SK-N-SH treated with all-trans-retinoic acid at 6 μM for 48 hours (cell line): ENCODE data around the gene KLHL29.

Experiments
- ARNTL ChIP-seq: fragments of 450-650 bp; formaldehyde crosslinking; IDR thresholded peaks from 2 replicates; pipeline ENCODE4 v1.5.0; 2020; ENCODE audit warnings: low read depth, mild to moderate bottlenecking, moderate library complexity, borderline replicate concordance
- ISL1 ChIP-seq: fragments of 250-450 bp; sonication (Bioruptor Pico); IDR thresholded peaks from 2 replicates; pipeline ENCODE4 v2.1.2; 2022; ENCODE audit warnings: mild to moderate bottlenecking, moderate library complexity
- OSR1 ChIP-seq: fragments of 250-450 bp; sonication (Bioruptor Pico); IDR thresholded peaks from 2 replicates; pipeline ENCODE4 v1.8.0; 2022; ENCODE audit warnings: moderate library complexity, mild to moderate bottlenecking, inconsistent platforms
- POU6F1 ChIP-seq: fragments of 250-450 bp; sonication (Bioruptor Pico); IDR thresholded peaks from 2 replicates; pipeline ENCODE4 v1.8.0; 2021; ENCODE audit warnings: low read depth, mild to moderate bottlenecking, moderate library complexity, borderline replicate concordance
- RARB ChIP-seq: fragments of 250-450 bp; sonication (Bioruptor Pico); IDR thresholded peaks from 2 replicates; pipeline ENCODE4 v1.8.0; 2021; ENCODE audit warnings: mild to moderate bottlenecking, moderate library complexity
- TOX ChIP-seq: fragments of 250-450 bp; sonication (Bioruptor Pico); IDR thresholded peaks from 2 replicates; pipeline ENCODE4 v1.8.0; 2021; ENCODE audit warnings: mild to moderate bottlenecking, moderate library complexity, borderline replicate concordance
- ZFP3 ChIP-seq: fragments of 250-450 bp; sonication (Bioruptor Pico); IDR thresholded peaks from 2 replicates; pipeline ENCODE4 v1.5.0; 2020; ENCODE audit warnings: mild to moderate bottlenecking, moderate library complexity
- ZFP30 ChIP-seq: fragments of 450-650 bp; formaldehyde crosslinking; IDR thresholded peaks from 2 replicates; pipeline ENCODE4 v1.5.0; 2022; ENCODE audit warnings: mild to moderate bottlenecking, moderate library complexity
- ZNF565 ChIP-seq: fragments of 450-650 bp; formaldehyde crosslinking; conservative IDR thresholded peaks from 2 replicates; pipeline ENCODE4 v1.5.0; 2020; ENCODE audit warnings: low read depth, mild to moderate bottlenecking, moderate library complexity

- no peak for TF ChIP-seq OSR1 (CRISPR knock-in tag)
- no peak for TF ChIP-seq ZNF565 (CRISPR knock-in tag)
- no peak for TF ChIP-seq ZFP30 (CRISPR knock-in tag)
- no peak for TF ChIP-seq RARB
- no peak for TF ChIP-seq POU6F1
- no peak for TF ChIP-seq ARNTL (CRISPR knock-in tag)
- TF ChIP-seq ZFP3 (CRISPR knock-in tag): no peak
- no peak for TF ChIP-seq ISL1 (CRISPR knock-in tag)
- TF ChIP-seq TOX (CRISPR knock-in tag): no peak
Observed at GRCh38 chr2:23555944-23556343, 171.0 kb downstream of the KLHL29 start.
